Lung (tissue), 12 donors: Measurements from ENCODE around the gene PTPRJ. TPM values are rescaled to one million over a fixed set of nuclear protein-coding genes. Genes with fewer than 3 reads are reported as not detected.

ENCODE experiments used
- ATAC-seq: fragments of 200-7000 bp; cut with Tn5 transposase; one replicate; pipeline ENCODE4 v1.9.1; 2020; ENCODE audit warnings: moderate number of reproducible peaks; ENCODE audit not compliant: insufficient read depth, low FRiP score
- DNase-seq, 3 donors: peaks; one replicate each; pipeline ENCODE4 v3.0.0-alpha.2; 2013 to 2017
- H3K27ac ChIP-seq, 2 donors: one replicate each; pipeline ENCODE4 v1.5.1; 2013; ENCODE audit warnings: mild to moderate bottlenecking in 2 of 2, moderate library complexity in 2 of 2, control low read depth in 1 of 2, inconsistent platforms in 1 of 2, low read depth in 1 of 2, low read length in 1 of 2
- H3K27me3 ChIP-seq, 3 donors: one replicate each; pipeline ENCODE4 v1.5.1; 2013; ENCODE audit warnings: low read length in 2 of 3; ENCODE audit not compliant: control insufficient read depth in 3 of 3, insufficient read depth in 3 of 3
- H3K36me3 ChIP-seq, 4 donors: one replicate each; pipeline ENCODE4 v1.5.1; 2013; ENCODE audit warnings: low read length in 4 of 4, mild to moderate bottlenecking in 1 of 4, moderate library complexity in 1 of 4; ENCODE audit not compliant: control insufficient read depth in 4 of 4, insufficient read depth in 4 of 4
- H3K4me1 ChIP-seq, 5 donors: one replicate each; pipeline ENCODE4 v1.5.1; 2013; ENCODE audit warnings: low read length in 5 of 5, mild to moderate bottlenecking in 2 of 5, moderate library complexity in 1 of 5; ENCODE audit not compliant: control insufficient read depth in 5 of 5, insufficient read depth in 5 of 5
- H3K4me3 ChIP-seq: one replicate; pipeline ENCODE4 v1.5.1; 2013; ENCODE audit warnings: mild to moderate bottlenecking, control low read depth, moderate library complexity
- H3K9ac ChIP-seq, 2 donors: one replicate each; pipeline ENCODE4 v1.5.1; 2013; ENCODE audit warnings: low read length in 2 of 2, control low read depth in 1 of 2; ENCODE audit not compliant: insufficient read depth in 1 of 2
- H3K9me3 ChIP-seq, 4 donors: one replicate each; pipeline ENCODE4 v1.5.1; 2013; ENCODE audit warnings: low read length in 3 of 4, mild to moderate bottlenecking in 1 of 4, moderate library complexity in 1 of 4; ENCODE audit not compliant: control insufficient read depth in 4 of 4, insufficient read depth in 3 of 4
- CTCF ChIP-seq: IDR thresholded peaks from 2 replicates; pipeline ENCODE4 v1.5.1; 2012; ENCODE audit warnings: mild to moderate bottlenecking; ENCODE audit errors: control extremely low read depth, extremely low read depth
- WGBS, 2 donors: extraction: QIAGEN DNeasy Blood & Tissue Kit; methylation state at CpG; one replicate each; pipeline ENCODE4 v1.1.7; 2013; 5-methylcytosine and 5-hydroxymethylcytosine counted together
- polyA plus RNA-seq, 2 donors: library from polyadenylated mRNA; stranded (reverse); fragments of 200-250 nt; gene quantifications; one replicate each; pipeline ENCODE4 v1.2.1, GENCODE V29; 2013
- total RNA-seq, 2 donors: library from RNA; depleted of rRNA in 1 of 2; stranded (reverse); fragments of >200 nt in 1 of 2; gene quantifications; one replicate each; pipeline ENCODE4 v1.2.1, GENCODE V29; 2014 to 2021
- donor health status: control.
- donor health status: control.
- donor health status: Bipolar disorder and iron deficiency.
- donor health status: healthy.
- donor health status: DM: yes; HTN: yes; CAD: no.

The PTPRJ gene
- total and polyA plus RNA-seq, 4 donors = 3.9 to 51.4 (median 32.0) TPM

GRCh38 chr11:48045536-48045935 lies 65.2 kb downstream of the PTPRJ start:
- no peaks in the 10 kb centered on the region for H3K27me3 ChIP-seq
- 93 to 94% methylated on average over 5 of the region's 5 CpGs for WGBS, 2 donors
- DNase-seq (no peak), ATAC-seq (no peak)
- peaks cover 0 to 1% (median 0%) of the 10 kb centered on the region in 4 donors for H3K36me3 ChIP-seq
- TF ChIP-seq CTCF = no peak
- H3K9me3 ChIP-seq = no peaks in the 10 kb centered on the region
- H3K27ac ChIP-seq = no peak overlapping the region
- H3K4me3 ChIP-seq = no peak overlapping the region
- H3K9ac ChIP-seq = no peak overlapping the region
- H3K4me1 ChIP-seq = peaks cover 0 to 8% (median 0%) of the 10 kb centered on the region in 5 donors

- H3K9ac ChIP-seq = no peak overlapping the region
- H3K4me3 ChIP-seq = no peak overlapping the region
- peaks cover 0 to 1% (median 0%) of the 10 kb centered on the region in 4 donors for H3K36me3 ChIP-seq
- no peak for DNase-seq
- H3K27me3 ChIP-seq = no peaks in the 10 kb centered on the region
- TF ChIP-seq CTCF = no peak
- no peak overlapping the region for H3K27ac ChIP-seq
- peaks cover 0 to 16% (median 3%) of the 10 kb centered on the region in 5 donors for H3K4me1 ChIP-seq
- H3K9me3 ChIP-seq = no peaks in the 10 kb centered on the region
- WGBS, 2 donors = 65 to 73% methylated on average over 8 of the region's 8 CpGs
- ATAC-seq = no peak
Observed at GRCh38 chr11:48047616-48048015, 67.3 kb downstream of the PTPRJ start.

GRCh38 chr11:48049036-48049435 lies 68.7 kb downstream of the PTPRJ start:
- peaks cover 0 to 1% (median 0%) of the 10 kb centered on the region in 4 donors for H3K36me3 ChIP-seq
- H3K9ac ChIP-seq = no peak overlapping the region
- H3K9me3 ChIP-seq = no peaks in the 10 kb centered on the region
- ATAC-seq (no peak), DNase-seq (no peak)
- no peak for TF ChIP-seq CTCF
- H3K4me1 ChIP-seq = peaks cover 0 to 14% (median 3%) of the 10 kb centered on the region in 5 donors
- no peak overlapping the region for H3K4me3 ChIP-seq
- WGBS, 2 donors = 78 to 81% methylated on average over 6 of the region's 6 CpGs
- peak overlapping the region in 1 of 2 donors; percentile 61 for H3K27ac ChIP-seq
- no peaks in the 10 kb centered on the region for H3K27me3 ChIP-seq

GRCh38 chr11:48050304-48050703 lies 69.9 kb downstream of the PTPRJ start:
- Histone ChIP-seq H3K9me3 (no peaks in the 10 kb centered on the region), H3K27me3 (no peaks in the 10 kb centered on the region), H3K27ac (peak overlapping the region in 1 of 2 donors; percentile 84), H3K9ac (no peak overlapping the region), H3K4me1 (peaks cover 0 to 16% (median 9%) of the 10 kb centered on the region in 5 donors), H3K4me3 (no peak overlapping the region), H3K36me3 (peaks cover 0 to 1% (median 0%) of the 10 kb centered on the region in 4 donors)
- WGBS, 2 donors = 44 to 63% methylated on average over 3 of the region's 3 CpGs
- TF ChIP-seq CTCF = no peak
- ATAC-seq (no peak), DNase-seq (no peak)
